Measurements from ENCODE around the gene ARL4C.

ARL4C gene

GRCh38 chr2:234497594-234498235 is 834 bp upstream of the ARL4C start:
- Histone ChIP-seq H3K27me3 (replicated peaks in 2 of 5; ENCODE audit: control insufficient read depth in 4 of 5, insufficient read depth in 5 of 5, low read length in 4 of 5) (peaks cover 0 to 47% (median 36%) of the 10 kb centered on the region in 5 experiments), H3K4me3 (ENCODE audit: control insufficient read depth in 1 of 7, extremely low read depth in 1 of 7, insufficient read depth in 4 of 7, low read depth in 2 of 7, low read length in 6 of 7) (peak overlapping the region in 2 of 7 experiments; percentile 43 to 69), H3K9me3 (ENCODE audit: control extremely low read depth in 1 of 5, control insufficient read depth in 4 of 5, insufficient read depth in 2 of 5, low read depth in 1 of 5, low read length in 4 of 5) (no peaks in the 10 kb centered on the region), H3K4me1 (ENCODE audit: control extremely low read depth in 1 of 4, control insufficient read depth in 4 of 4, insufficient read depth in 4 of 4, low read length in 3 of 4) (peaks cover 0 to 25% (median 22%) of the 10 kb centered on the region in 4 experiments), H3K27ac (ENCODE audit: insufficient read depth in 1 of 2, low read depth in 1 of 2, low read length in 2 of 2, poor library complexity in 1 of 2, severe bottlenecking in 2 of 2) (no peak overlapping the region), H3K36me3 (ENCODE audit: control insufficient read depth in 4 of 4, insufficient read depth in 4 of 4, low read length in 3 of 4) (no peaks in the 10 kb centered on the region)
- 68% methylated on average over 35 of the region's 37 CpGs for WGBS (ENCODE audit: insufficient coverage)
- DNase-seq = no peak
- ChIA-PET CTCF (interaction anchor here (0.9 to 2.7 kb wide), 13 partner anchors 8 to 640 kb away, joined by 3 to 18 read pairs (median 3); no protein-coding TSS in a partner anchor), POLR2A (interaction anchor here (0.6 to 1.9 kb wide), 2 partner anchors 205 to 207 kb away, joined by 3 to 6 read pairs; no protein-coding TSS in a partner anchor)

- DNase-seq = peak in 1 of 3 donors; percentile 47
- ChIA-PET CTCF (interaction anchor here (0.7 to 2.7 kb wide), 7 partner anchors 13 to 638 kb away, joined by 3 to 18 read pairs (median 3); no protein-coding TSS in a partner anchor), POLR2A (interaction anchor here (1.9 kb wide), 1 partner anchor 205 kb away, joined by 6 read pairs; no protein-coding TSS in a partner anchor)
- peaks cover 0 to 26% (median 22%) of the 10 kb centered on the region in 4 experiments for H3K4me1 ChIP-seq (ENCODE audit: control extremely low read depth in 1 of 4, control insufficient read depth in 4 of 4, insufficient read depth in 4 of 4, low read length in 3 of 4)
- peak overlapping the region; percentile 69 to 81 (median 72) for H3K4me3 ChIP-seq (ENCODE audit: control insufficient read depth in 1 of 7, extremely low read depth in 1 of 7, insufficient read depth in 4 of 7, low read depth in 2 of 7, low read length in 6 of 7)
- 1% methylated on average over 78 of the region's 89 CpGs for WGBS (ENCODE audit: insufficient coverage)
- no peak overlapping the region for H3K27ac ChIP-seq (ENCODE audit: insufficient read depth in 1 of 2, low read depth in 1 of 2, low read length in 2 of 2, poor library complexity in 1 of 2, severe bottlenecking in 2 of 2)
- no peaks in the 10 kb centered on the region for H3K36me3 ChIP-seq (ENCODE audit: control insufficient read depth in 4 of 4, insufficient read depth in 4 of 4, low read length in 3 of 4)
- peaks cover 0 to 56% (median 40%) of the 10 kb centered on the region in 5 experiments for H3K27me3 ChIP-seq (replicated peaks in 2 of 5; ENCODE audit: control insufficient read depth in 4 of 5, insufficient read depth in 5 of 5, low read length in 4 of 5)
- H3K9me3 ChIP-seq (ENCODE audit: control extremely low read depth in 1 of 5, control insufficient read depth in 4 of 5, insufficient read depth in 2 of 5, low read depth in 1 of 5, low read length in 4 of 5) = no peaks in the 10 kb centered on the region
Observed at GRCh38 chr2:234496055-234496834, 636 bp downstream of the ARL4C start.

- H3K27me3 ChIP-seq (replicated peaks in 2 of 5; ENCODE audit: control insufficient read depth in 4 of 5, insufficient read depth in 5 of 5, low read length in 4 of 5) = peaks cover 0 to 64% (median 42%) of the 10 kb centered on the region in 5 experiments
- ChIA-PET CTCF (interaction anchor here (0.7 to 2.7 kb wide), 6 partner anchors 12 to 520 kb away, joined by 3 to 18 read pairs (median 3); no protein-coding TSS in a partner anchor), POLR2A (interaction anchor here (1.9 kb wide), 1 partner anchor 205 kb away, joined by 6 read pairs; no protein-coding TSS in a partner anchor)
- no peak for DNase-seq
- 11% methylated on average over 38 of the region's 40 CpGs for WGBS (ENCODE audit: insufficient coverage)
- no peak overlapping the region for H3K27ac ChIP-seq (ENCODE audit: insufficient read depth in 1 of 2, low read depth in 1 of 2, low read length in 2 of 2, poor library complexity in 1 of 2, severe bottlenecking in 2 of 2)
- H3K36me3 ChIP-seq (ENCODE audit: control insufficient read depth in 4 of 4, insufficient read depth in 4 of 4, low read length in 3 of 4) = no peaks in the 10 kb centered on the region
- H3K4me1 ChIP-seq (ENCODE audit: control extremely low read depth in 1 of 4, control insufficient read depth in 4 of 4, insufficient read depth in 4 of 4, low read length in 3 of 4) = peaks cover under 1 to 32% (median 23%) of the 10 kb centered on the region in 4 experiments
- peak overlapping the region; percentile 30 to 81 (median 72) for H3K4me3 ChIP-seq (ENCODE audit: control insufficient read depth in 1 of 7, extremely low read depth in 1 of 7, insufficient read depth in 4 of 7, low read depth in 2 of 7, low read length in 6 of 7)
- H3K9me3 ChIP-seq (ENCODE audit: control extremely low read depth in 1 of 5, control insufficient read depth in 4 of 5, insufficient read depth in 2 of 5, low read depth in 1 of 5, low read length in 4 of 5) = no peaks in the 10 kb centered on the region
Observed at GRCh38 chr2:234495251-234496054, 1.4 kb downstream of the ARL4C start.

- CTCF ChIA-PET = interaction anchor here (1.3 to 2.7 kb wide), 2 partner anchors 22 to 205 kb away, joined by 3 to 18 read pairs; no protein-coding TSS in a partner anchor
- Histone ChIP-seq H3K4me3 (ENCODE audit: control insufficient read depth in 1 of 7, extremely low read depth in 1 of 7, insufficient read depth in 4 of 7, low read depth in 2 of 7, low read length in 6 of 7) (peak overlapping the region in 6 of 7 experiments; percentile 69 to 81 (median 74)), H3K36me3 (ENCODE audit: control insufficient read depth in 4 of 4, insufficient read depth in 4 of 4, low read length in 3 of 4) (no peaks in the 10 kb centered on the region), H3K4me1 (ENCODE audit: control extremely low read depth in 1 of 4, control insufficient read depth in 4 of 4, insufficient read depth in 4 of 4, low read length in 3 of 4) (peaks cover 2 to 40% (median 24%) of the 10 kb centered on the region in 4 experiments), H3K9me3 (ENCODE audit: control extremely low read depth in 1 of 5, control insufficient read depth in 4 of 5, insufficient read depth in 2 of 5, low read depth in 1 of 5, low read length in 4 of 5) (no peaks in the 10 kb centered on the region), H3K27me3 (replicated peaks in 2 of 5; ENCODE audit: control insufficient read depth in 4 of 5, insufficient read depth in 5 of 5, low read length in 4 of 5) (peaks cover 0 to 72% (median 42%) of the 10 kb centered on the region in 5 experiments), H3K27ac (ENCODE audit: insufficient read depth in 1 of 2, low read depth in 1 of 2, low read length in 2 of 2, poor library complexity in 1 of 2, severe bottlenecking in 2 of 2) (no peak overlapping the region)
- POLR2A ChIA-PET = no interaction called here
- 94% methylated on average over 2 of the region's 9 CpGs for whole genome bisulfite sequencing (ENCODE audit: insufficient coverage)
- no peak for DNase-seq
Observed at GRCh38 chr2:234494361-234495250, 2.3 kb downstream of the ARL4C start.

GRCh38 chr2:234493796-234494195 is 3.1 kb downstream of the ARL4C start:
- no peak for DNase-seq
- no peaks in the 10 kb centered on the region for H3K36me3 ChIP-seq (ENCODE audit: control insufficient read depth in 4 of 4, insufficient read depth in 4 of 4, low read length in 3 of 4)
- peaks cover 2 to 47% (median 30%) of the 10 kb centered on the region in 4 experiments for H3K4me1 ChIP-seq (ENCODE audit: control extremely low read depth in 1 of 4, control insufficient read depth in 4 of 4, insufficient read depth in 4 of 4, low read length in 3 of 4)
- CTCF ChIA-PET = interaction anchor here (1.4 kb wide), 1 partner anchor 50 kb away, joined by 3 read pairs; no protein-coding TSS in a partner anchor
- H3K27me3 ChIP-seq (replicated peaks in 2 of 5; ENCODE audit: control insufficient read depth in 4 of 5, insufficient read depth in 5 of 5, low read length in 4 of 5) = peaks cover 0 to 72% (median 42%) of the 10 kb centered on the region in 5 experiments
- WGBS (ENCODE audit: insufficient coverage) = 88% methylated on average over 4 of the region's 4 CpGs
- POLR2A ChIA-PET = no interaction called here
- no peaks in the 10 kb centered on the region for H3K9me3 ChIP-seq (ENCODE audit: control extremely low read depth in 1 of 5, control insufficient read depth in 4 of 5, insufficient read depth in 2 of 5, low read depth in 1 of 5, low read length in 4 of 5)
- H3K27ac ChIP-seq (ENCODE audit: insufficient read depth in 1 of 2, low read depth in 1 of 2, low read length in 2 of 2, poor library complexity in 1 of 2, severe bottlenecking in 2 of 2) = no peak overlapping the region
- H3K4me3 ChIP-seq (ENCODE audit: control insufficient read depth in 1 of 7, extremely low read depth in 1 of 7, insufficient read depth in 4 of 7, low read depth in 2 of 7, low read length in 6 of 7) = peak overlapping the region in 1 of 7 experiments; percentile 76
